Fibroblast of peridontal ligament (primary cell): Measurements from ENCODE around the gene FGF4.
A peak's percentile ranks its signal among the peaks of the same experiment; 100 is the strongest.
"Not testable (repeated sequence)": the region's sequence is repeated elsewhere in the genome, so short reads cannot be mapped to it uniquely, and the experiment has no call there.

Experiments used
- DNase-seq: peaks from one replicate; pipeline ENCODE4 v3.0.0-alpha.2; 2010; ENCODE audit errors: extremely low read depth

FGF4 gene

GRCh38 chr11:69773626-69774353 lies 1.4 kb downstream of the FGF4 start:
- DNase-seq, result no peak

DNA sequence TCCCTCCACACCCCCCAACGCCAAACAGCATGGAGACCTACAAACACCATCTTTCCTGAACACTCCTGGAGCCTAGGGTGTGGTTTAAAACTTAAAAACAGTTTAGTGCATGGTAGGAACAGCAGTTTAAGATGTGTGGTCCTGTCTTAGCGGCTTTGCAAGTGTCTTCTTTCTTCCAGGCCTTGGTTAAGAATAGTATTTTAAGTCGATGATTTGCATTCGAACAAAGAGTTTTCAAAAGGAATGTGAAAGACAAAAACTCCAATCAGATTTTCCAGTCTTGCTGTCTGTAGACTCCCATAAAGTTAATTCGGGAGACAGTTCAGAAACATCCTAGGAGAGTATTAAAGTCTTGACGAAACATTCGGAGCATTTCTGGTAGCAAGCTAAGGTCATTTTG lies 3.7 kb downstream of the FGF4 start:
- no peak for DNase-seq

DNA sequence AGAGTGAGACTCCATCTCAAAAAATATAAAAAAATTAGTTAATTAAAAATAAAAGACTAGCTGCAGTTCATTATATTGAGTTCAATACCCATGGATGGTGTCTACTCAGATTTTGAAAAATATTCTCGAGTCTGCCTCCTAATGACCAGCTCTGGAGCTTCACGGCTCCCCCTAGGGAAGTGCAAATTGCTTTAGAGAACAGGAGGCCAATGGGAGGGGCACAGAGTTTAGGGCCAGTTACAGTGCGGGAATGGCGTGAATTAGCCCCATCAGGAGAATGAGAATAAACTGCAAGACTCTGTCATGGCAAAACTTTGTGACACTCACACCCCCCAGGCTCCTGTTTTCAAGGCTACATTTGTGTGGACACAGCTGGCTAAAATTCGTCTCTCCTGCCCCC lies 4.6 kb downstream of the FGF4 start:
- no peak for DNase-seq

DNA sequence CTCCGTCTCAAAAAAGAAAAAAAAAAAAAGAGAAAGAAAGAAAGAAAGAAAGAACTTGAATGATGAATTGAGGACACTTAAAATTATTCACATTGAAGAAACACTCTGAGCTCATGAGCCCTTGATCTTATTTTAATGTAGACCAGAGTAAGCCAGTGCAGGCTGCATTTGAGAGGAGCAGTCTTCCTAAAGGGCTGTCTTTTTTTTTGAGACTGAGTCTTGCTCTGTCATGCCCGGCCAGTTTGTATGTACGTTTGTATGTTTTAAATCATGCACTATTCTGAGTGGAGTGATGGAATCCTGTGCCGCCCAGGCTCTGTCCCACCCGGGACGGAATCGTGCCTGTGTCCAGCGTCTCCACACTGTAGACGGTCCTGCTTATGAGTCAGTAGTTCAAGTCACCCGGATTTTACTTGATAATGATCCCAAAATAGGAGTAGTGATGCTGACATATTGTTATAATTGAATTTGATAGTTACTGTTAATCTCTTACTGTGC lies 9.6 kb downstream of the FGF4 start:
- DNase-seq, result no peak

DNA sequence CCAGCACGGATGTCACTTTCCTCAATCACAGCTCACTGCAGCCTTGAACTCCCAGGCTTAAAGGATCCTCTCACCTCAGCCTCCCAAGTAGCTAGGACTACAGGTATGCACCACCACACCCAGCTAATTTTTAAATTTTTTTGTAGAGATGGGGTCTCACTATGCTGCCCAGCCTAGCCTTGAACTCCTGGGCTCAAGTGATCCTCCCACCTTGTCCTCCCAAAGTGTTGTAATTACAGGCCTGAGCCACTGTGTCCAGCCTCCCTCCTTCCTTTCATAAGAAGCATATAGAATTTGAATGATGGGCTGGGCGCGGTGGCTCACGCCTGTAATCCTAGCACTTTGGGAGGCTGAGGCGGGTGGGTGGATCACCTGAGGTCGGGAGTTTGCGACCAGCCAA lies 10.2 kb downstream of the FGF4 start:
- DNase-seq, result not testable (repeated sequence)

DNA sequence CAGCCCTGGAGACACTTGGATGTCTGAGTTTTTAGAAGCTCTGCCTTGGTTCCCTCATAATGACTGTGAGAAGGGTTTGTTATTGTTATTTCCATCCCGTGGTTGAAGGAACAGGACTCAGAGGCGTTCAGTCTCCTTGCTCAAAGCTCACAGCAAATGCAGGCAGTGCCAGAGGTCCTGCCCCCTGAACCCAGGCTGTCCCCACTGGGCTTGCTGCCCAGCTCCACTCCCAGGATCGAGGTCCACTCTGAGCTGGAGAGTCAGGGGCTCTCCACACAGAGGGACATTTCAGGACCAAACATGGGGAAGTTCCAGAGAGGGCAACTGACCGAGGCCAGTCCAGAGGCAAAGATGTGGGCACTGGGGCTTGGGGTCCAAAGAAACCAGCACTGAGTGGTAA lies 14.8 kb downstream of the FGF4 start:
- no peak for DNase-seq

DNA sequence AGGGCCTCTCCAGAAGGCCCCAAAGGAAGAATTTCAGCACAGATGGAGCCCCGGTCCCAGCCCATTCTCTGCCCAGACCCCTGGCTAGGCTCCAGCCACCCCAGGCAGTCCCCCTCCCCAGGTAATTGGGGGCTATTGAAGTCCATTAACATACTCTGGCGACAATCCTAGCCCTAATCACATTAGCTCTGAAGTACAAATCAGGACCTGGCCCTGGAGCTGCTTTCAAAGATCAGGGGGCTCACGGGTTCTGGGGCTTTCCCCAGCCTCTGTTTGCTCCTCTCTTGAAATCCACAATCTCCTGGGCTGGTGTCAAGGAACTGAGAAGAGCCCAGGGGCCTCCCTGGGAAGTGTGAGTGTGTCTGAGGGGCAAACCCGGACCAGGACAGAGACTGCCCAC lies 22.3 kb downstream of the FGF4 start:
- no peak for DNase-seq

- no peak for DNase-seq
Observed at GRCh38 chr11:69750875-69751597, 24.1 kb downstream of the FGF4 start.

DNA sequence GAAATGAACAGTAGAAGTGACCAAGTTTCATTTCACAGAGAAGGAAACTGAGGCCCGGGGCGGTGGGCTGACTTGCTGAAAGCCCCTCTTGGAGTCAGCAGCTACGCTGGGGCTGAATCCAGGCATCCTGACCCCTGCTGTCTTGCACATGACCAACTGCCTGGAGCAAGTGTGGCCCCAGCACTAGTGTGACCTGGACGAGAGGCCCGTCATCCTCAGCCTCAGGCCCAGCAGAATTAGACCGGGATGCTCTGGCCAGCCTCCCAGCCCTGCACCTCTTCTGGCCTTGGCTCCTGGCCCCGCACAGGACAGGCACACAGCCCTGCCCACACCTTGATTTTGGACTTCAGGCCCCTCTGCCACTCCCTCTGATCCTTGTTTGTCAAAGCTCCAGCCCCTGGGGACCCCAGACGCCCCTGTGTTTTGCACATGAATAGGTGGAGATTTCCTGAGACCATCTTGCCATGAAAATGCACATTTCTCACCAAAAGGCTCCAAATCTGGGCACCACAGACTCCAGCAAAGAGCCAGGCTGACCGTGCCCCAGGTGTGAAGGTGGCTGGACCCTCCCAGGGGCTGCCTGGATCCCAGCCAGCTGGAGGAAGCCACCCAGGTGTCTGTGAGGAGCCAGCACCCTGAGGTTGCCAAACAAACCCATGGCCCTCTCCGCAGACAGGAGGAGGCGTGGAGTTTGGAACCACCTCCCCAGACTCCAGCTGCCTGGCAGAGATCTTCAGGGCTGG lies 24.9 kb downstream of the FGF4 start:
- DNase-seq, result no peak

DNA sequence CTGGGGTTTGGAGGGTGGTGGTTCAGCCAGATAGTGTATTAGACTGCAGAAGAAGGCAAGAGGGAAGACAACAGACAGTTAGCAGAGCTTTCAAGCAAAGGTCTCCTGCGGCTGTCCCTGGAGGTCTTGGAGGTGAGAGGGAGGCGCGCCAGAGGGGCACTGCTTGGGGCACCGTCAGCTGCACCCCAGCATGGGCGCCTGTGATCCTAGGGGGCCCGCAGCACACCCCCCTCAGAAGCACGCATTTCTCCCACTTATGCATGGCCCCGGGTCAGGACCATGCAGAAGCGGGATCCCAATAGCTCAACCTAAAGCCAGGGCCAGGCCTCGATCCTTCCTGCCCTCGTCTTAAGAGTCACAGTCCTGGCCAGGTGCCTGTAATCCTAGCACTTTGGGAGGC lies 26.5 kb downstream of the FGF4 start:
- no peak for DNase-seq

DNA sequence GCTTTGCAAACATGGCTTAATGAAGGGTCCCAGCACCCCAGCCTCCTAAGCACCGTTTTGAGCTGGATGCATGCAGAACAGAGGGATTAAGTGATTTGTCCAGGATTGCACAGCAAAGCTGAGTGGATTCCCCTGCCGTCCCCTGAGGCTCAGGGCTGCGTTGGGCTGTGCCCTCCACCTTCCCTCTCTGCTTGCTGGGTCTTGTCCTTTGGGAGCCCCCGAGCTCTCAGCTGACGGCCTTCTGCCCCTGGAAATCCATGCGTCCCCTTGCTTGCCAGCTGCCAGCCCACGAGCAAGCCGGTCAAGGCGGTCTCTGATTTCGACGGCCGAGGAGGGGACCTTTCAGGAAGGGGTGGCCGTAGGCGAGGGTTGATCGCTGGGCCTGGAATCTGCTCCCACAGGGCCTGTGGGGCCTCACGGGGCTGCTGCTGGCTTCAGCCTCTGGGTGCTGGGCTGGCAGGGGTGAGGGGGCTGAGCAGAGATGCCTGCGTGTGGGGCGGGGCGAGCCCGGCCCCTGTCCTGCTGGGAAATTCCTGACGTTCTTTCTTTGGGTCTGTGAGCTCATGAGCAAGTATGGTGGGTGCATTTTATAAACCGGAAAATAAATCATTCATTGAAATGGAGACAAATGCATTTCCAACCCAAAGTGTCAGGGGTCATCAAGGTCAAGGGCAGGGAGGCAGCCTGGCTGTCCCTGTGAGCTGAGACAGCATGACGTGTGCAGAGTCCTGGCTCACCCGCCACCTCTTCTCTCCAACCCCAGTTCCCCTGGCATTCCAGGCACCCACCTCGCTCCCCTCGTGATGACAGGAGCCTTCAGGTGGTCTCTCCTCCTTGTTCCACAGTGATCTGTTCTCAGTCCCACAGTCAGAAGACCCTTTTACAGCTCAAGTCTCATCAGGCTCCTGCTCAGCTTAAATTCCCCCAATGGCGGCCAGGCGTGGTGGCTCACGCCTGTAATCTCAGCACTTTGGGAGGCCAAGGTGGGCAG lies 28.1 kb downstream of the FGF4 start:
- no peak for DNase-seq

DNA sequence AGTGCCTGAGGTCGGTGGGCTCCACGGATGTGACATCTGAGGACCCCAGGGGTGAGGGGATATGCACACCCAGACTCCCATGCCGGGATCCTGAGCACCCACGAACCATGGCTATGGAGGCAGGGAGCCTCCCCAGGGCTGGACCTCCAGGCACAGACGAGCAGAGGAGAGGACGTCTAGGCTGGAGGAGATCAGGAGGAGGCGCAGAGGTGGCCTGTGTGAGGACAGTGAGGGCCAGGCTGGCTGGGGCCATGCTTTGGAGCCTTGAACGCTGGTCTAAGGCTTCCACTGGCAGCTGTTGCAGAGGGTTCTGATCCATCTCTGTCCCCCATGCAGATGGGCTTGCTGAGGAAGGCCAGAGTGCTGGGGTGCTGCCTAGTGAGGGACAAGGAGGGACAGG lies 29.0 kb downstream of the FGF4 start:
- no peak for DNase-seq

- no peak for DNase-seq
Observed at GRCh38 chr11:69745201-69745600, 29.9 kb downstream of the FGF4 start.

DNA sequence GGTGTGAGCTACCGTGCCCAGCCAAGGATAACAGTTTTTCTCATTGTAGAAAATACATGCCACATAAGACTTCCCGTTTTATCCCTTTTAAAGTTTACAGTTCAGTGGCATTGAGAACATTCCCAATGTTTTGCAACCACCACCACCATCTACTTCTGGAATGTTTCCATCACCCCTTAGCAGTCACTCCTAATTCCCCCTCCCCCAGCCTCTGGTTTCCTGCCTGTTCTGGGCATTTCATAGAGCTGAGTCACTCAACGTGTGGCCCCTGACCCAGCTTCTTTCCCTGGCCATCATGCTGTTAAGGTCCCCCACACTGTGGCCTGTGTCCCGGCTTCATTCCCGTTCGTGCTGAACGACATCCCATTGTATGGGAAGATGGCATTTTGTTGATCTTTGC lies 30.7 kb downstream of the FGF4 start:
- DNase-seq, result peak; percentile 36

- no peak for DNase-seq
Observed at GRCh38 chr11:69734841-69735240, 40.3 kb downstream of the FGF4 start.

DNA sequence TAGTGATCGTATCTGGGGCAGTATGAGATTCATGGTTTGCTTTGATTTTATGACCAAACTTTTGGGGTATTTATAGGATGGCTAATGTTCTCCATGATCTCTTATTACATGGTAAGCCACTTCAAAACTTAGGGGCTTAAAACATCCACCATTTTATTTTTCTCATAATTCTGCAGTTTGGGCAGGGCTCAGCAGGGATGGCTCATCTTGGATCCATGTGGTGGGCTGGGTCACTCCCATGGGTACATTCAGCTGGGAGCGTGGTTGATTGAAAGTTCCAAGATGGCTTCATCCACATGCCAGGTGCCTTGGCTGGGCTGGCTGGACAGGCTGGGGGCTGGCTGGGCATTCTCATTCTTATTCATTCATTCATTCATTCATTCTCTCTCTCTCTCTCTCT lies 40.8 kb downstream of the FGF4 start:
- no peak for DNase-seq

GRCh38 chr11:69732910-69733309 lies 42.2 kb downstream of the FGF4 start:
- no peak for DNase-seq

DNA sequence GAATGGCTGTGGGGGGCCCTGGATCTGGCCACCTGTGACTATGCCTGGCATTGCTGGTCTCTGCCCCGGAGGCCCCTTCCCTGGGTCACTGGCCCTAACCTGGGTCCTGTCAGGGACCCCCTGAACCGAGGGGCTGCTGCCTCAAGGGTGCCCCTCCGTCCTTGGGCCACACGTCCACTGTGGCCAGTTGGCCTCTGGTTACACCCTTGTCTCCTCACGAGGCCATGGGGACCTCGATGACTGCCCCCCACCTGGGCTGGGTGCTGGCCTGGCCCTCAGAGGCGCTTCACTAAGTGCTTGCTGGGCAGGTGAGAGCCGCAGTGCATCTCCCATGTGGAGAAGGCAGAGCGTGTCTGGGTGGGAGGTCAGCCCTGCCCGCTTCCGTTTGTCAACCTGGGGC lies 44.0 kb downstream of the FGF4 start:
- no peak for DNase-seq

- DNase-seq, result no peak
Observed at GRCh38 chr11:69730500-69730899, 44.6 kb downstream of the FGF4 start.

- DNase-seq, result no peak
Observed at GRCh38 chr11:69729252-69729651, 45.9 kb downstream of the FGF4 start.

DNA sequence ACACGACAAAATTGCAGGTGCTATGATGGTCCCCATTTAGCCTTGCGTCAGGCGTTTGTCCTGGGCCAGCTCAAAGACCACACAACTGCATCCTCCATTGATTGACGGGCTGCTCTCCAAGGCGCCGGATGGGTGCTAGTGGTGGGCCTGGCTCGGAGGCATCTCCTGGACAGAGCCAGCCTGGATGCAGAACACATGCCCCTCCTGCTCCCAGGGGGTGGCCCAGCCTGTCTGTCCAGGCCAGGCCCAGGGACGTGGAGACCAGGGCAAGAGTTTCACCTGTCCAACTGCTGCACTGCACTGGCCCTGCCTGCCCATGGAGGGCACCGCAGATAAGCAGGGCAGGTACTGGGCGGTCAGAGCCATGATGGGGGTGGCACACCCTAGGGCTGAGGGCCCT lies 47.9 kb downstream of the FGF4 start:
- no peak for DNase-seq

DNA sequence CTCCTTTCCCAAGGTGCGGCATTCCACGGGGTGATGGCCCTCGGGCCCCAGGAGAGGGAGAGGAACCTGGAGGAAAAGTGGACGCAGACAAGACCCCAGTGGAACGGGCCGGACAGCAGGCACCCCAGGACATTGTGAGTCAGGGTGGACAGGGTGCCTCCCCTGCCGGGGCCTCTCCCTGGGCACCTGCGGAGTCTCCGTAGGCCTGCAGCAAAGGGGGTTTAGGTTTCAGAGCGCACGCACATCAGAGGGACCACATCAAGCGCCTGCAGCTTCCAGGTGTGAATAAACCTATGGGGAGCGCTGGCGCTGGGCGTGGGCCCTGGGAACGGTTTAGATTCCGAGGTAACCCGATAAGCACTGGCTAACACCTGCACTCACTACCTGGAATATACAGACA lies 48.7 kb downstream of the FGF4 start:
- DNase-seq, result no peak
